HPDE6-E6E7 (cell line): ENCODE data around the gene FIGLA.

Source experiments
- DNase-seq: peaks from one replicate; pipeline ENCODE4 v3.0.0; 2011; ENCODE audit warnings: missing footprints; ENCODE audit errors: extremely low spot score

Gene FIGLA

DNA sequence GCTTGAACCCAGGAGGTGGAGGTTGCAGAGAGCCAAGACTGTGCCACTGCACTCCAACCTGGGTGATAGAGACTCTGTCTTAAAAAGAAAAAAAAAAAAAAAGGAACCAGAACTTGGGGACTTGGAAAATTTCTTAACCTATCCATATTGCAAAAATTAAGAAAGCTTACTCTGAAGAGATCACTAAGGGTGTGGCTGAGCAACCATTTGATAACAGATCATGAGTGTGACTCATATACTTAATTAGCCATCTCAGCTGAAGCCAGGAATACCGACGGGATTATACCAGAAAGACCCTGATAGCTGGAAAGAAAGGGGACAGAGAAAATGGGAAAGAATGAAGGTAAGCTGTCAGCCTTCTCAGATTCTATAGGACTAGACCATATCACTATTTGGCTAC lies 15.3 kb downstream of the FIGLA start:
- no peak for DNase-seq

DNA sequence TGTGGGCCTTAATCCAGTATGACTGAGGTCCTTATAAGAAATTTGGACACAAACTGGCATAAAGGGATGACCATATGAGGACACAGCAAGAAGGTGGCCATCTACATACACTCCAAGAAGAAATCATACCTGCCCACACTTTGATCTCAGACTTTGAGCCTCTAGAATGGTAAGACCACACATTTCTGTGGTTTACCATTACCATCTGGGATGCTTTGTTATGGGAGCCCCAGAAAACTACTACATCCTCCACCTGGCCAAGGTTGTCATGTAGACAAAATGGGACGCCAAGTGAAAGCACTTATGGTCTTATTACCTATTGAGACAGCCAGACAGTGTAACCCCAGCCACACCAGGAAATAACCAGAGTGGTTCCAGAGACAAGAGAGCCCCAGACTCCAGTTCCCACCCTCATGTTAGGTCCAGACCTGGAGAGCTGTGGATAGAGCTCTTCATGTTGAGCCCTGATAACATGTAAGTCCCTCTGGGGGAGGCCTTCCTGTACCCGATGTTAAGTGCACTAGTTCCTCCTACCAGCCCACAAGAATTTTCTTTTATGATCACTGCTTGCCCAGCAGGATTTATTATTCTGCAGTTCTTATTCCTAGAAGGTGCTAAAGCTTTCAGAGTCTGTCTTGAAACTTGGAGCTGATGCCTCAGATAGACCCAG lies 17.8 kb downstream of the FIGLA start:
- no peak for DNase-seq

GRCh38 chr2:70771446-70771845 lies 19.0 kb downstream of the FIGLA start:
- DNase-seq = no peak

DNA sequence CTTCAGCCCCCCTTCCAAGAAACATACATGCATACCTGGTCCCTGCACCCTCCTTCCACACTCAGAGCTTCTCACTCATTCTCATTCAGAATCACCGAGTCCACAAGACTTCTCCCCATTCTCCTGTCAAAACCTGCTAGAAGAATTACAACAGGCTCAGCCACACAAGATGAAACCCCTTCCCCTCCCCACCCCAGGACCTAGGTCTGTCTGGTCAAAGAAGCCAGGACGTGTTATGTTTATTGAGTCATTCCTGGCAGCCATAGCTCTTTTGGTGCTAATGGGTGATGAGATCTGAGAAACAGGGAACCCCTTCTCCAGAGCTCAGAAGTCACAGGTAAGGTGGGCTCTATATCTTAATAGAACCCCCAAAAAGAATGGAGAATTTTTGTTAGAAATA lies 21.0 kb downstream of the FIGLA start:
- DNase-seq = no peak

DNA sequence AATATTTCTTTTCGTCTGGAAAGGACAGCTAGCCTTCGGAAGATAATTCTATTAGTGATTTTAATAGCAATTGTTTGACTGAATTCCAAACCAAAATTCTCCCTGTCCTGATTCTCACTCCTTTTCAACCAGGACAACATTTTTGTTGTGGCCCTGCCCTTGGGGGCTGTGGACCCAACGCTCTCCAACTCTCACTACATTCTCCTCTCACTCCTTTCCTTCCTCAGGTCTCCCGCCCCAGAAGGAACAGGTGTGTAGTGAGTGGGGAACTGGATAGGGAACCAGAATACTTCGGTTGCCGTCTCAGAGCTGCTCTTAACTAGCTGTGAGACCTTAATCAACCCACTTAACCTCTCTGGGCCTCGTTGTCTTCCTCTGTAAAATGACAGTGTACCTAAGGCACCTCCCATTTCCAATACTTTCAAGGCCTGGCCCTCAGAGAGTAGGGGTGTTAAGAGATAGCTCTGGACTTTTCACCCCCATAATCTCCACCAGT lies 21.8 kb downstream of the FIGLA start:
- DNase-seq = no peak

DNA sequence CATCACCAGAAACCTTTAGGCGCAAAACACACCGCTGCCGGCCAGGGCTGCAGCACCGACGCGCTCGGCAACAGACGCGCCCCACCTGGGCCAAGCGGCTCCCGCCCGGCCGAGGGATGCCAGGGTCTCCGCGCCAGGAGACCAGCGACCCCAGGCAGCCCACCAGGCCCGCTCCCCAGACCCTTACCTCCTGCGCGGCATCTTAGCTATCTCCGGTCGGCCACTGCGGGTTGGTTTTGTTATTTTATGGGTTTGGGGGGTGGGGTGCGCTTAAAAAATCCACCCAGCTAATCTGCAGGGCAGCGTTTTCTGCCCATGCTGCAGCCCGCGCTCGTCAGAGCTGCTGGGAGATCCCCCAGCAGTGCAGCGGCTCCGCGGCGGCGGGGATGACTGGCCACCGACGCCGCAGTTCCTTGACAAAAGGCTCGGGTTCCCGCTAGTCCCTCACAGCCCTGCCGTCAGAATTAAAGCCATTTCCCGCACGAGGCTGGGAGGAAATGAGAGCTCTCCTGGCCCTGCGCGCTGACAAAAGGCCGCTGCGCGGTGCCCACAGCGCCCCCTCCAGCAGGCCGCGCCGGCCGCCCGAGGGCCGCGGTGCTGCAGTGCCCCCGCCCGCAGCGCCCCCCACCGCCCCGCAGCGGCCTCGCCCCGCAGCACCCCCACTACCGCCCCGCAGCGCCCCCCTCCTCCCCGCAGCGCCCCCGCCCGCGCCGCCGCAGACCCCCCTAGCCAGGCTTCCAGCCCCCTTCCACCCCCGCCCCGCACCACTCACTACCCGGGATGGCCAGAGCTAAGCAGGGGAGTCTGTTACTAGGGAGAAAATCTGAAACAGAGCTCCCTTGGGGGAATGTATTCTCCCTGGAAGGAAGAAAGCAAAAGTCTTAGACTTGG lies 22.5 kb downstream of the FIGLA start, which contains the start of gene ADD2:
TSS of gene ADD2 (minus strand) at position 502 of the 891 bp plus-strand sequence. CDS start 61,792 bp downstream, outside the sequence.
- no peak for DNase-seq

GRCh38 chr2:70767079-70767698 lies 23.3 kb downstream of the FIGLA start:
- DNase-seq = no peak

DNA sequence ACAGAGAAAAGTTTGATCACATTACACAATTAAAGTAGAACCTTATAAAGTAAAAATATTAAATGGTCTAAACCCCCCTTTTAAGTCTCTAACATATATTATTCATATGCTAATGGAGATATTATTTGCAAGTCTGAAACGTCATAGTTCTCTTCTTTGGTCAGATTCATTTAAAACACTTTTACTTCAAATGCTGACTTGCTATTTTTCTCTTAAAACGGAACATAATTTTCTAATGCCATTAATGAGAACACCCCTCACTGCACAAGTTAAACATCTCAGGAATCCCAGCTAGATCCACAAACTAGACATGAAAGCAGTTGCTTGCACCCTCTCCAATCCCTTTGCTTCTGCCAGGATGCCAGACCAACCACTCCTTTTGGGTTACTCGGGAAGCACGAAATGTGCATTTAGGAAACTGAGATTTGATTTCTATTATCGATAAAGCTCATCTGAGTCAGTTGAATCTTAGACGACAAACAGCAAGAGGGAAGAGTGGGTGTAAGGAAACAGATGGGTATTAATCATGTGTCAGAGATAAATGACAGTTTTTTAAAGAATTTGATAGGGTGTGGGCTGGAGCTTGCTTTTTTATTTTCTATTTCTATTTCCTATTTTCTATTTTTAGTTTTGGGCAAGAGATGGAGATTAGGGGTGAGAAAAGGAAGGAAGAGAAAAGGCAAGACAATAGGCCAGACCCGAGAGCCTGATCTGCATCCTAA lies 23.9 kb downstream of the FIGLA start:
- no peak for DNase-seq

- DNase-seq = no peak
Measured at GRCh38 chr2:70765507-70765906, 24.9 kb downstream of the FIGLA start.

DNA sequence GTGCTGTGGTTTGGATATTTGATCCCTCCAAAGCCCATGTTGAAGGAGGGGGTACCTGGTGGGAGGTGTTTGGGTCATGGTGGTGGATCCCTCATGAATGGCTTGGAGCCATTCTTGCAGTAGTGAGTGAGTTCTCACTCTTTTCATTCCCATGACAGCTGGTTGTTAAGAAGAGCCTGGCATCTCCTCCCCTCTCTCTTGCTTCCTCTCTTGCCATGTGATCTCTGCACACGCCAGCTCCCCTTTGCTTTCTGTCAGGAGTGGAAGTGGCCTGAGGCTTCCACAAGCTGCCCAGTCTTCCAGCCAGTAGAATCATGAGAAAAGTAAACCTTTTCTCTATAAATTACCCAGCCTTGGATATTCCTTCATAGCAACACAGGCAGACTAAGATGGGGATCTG lies 31.0 kb downstream of the FIGLA start:
- no peak for DNase-seq

DNA sequence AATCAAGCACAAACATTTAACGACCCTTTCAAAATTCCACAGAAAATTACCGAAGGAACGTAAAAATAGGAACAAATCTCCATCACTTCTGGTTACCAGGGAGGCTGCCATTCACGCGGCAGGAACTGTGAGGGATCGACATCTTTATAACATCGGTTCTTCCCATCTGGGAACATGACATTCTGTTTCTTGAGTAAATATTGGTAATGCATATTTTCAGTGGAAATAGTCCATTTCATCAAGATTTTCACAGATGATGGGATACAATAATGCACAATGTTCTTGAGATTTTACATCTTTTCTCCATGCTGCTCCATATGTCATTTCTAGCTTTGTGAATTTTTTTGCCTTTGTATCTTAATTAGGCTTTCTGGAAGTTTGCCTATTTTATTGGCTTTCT lies 32.5 kb downstream of the FIGLA start:
- no peak for DNase-seq

GRCh38 chr2:70757360-70757759 lies 33.1 kb downstream of the FIGLA start:
- no peak for DNase-seq

DNA sequence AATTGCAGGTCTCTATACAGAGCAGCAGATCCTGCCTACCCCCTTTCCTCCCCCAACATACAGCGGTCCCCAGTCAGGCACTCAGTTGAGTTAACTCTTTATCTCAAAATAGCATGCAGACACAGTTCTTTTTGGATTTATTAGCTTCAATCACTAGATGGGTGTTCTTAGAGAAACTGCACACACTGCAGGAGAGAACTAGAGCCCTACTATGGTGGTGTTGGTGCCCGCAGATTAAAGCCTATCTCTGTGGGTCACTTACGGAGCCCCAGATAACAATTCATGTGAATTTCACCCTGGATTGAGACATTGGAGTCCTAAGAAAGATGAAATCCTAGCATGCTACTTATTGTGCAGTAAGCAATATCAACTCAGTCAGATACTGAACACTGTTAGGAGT lies 34.3 kb downstream of the FIGLA start:
- no peak for DNase-seq

DNA sequence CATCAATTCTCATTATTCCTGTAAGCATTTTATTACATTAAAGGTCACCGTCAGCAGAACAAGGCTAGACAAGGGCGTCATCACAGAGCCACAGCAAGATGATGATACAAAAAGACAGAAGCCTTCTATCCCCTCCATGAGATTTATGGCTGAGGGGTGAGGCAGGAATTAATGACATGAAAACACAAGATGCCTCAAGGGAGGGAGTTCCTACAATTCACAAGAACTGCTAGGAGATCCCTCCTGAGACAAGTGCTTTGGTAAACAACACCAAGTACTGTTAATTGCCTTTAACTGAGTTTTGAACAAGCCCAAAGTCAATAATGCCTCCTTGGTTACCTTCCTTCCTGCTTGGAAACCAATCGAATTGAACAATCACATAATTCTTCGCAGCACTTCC lies 36.5 kb downstream of the FIGLA start:
- no peak for DNase-seq

DNA sequence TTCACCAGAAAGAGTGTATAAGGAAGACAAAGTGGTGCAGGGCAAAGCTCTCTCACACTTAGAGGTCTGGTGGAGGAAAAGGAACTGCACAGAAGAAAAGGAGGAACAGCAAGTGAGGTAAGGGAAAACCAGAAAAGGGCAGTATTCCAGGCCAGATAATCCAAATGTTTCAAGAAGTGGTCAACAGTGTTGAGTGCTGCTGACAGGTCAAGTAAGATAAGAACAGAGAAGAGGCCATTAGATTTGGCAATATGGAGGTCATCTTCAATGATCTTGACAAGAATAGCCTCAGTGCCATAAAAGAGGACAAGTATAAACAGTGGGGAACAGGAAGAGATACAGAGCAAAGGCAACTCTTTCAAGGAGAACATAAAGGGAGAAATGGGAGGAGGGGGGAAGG lies 37.4 kb downstream of the FIGLA start:
- DNase-seq = no peak

GRCh38 chr2:70752396-70752795 lies 38.0 kb downstream of the FIGLA start:
- DNase-seq = no peak

DNA sequence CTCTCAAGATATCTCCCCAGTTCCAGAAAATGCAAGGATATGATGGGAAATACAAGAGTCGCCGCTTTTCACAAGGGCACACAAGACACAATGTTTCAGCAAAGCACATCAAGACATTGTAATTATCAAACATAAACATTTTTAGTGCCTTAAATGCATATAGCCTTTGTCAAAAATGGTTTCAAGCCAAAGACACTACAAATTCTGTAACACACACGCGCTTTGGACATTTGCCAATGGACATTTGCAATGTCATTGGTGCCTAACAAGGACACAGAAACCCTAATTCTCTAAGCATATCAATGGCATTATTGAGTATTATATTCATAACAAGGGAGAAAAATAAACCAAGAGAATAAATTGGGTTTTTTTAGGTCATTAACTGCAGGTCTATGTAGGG lies 38.6 kb downstream of the FIGLA start:
- no peak for DNase-seq

DNA sequence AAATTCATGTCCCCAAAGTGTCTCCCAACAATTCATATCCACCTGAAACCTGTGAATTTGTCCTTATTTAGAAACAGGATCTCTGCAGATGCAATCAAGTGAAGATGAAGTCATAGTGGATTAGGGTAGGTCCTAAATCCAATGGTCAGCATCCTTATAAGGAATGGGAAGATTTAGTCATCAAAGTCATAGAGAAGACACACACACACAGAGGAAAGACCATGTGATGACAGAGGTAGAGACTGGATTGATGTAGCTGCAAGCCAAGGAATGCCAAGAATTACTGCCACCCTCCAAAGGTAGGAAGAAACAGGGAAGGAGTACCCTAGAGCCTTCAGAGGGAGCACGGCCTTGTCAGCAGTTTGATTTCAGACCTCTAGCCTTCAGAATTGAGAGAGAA lies 40.1 kb downstream of the FIGLA start:
- DNase-seq = no peak

- DNase-seq = no peak
Measured at GRCh38 chr2:70748002-70748784, 42.2 kb downstream of the FIGLA start.

DNA sequence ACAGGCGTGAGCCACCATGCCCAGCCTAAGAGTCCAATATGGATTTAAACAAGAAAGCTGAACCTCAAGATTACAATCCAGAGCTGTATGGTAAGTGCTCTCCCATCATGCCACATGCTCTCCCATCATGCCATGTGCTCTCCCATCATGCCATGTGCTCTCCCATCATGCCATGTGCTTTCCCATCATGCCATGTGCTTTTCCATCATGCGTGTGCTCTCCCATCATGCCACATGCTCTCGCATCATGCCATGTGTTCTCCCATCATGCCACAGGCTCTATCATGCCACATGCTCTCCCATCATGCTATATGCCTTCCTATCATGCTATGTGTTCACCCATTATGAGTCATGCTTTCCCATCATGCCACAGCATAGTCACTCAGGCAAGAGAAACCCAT lies 43.2 kb downstream of the FIGLA start:
- DNase-seq = no peak
